T-helper 2 cell (primary cell): ENCODE results near the gene UNC13B.

Source experiments
- DNase-seq, 5 experiments: peaks; one replicate each; pipeline versions ENCODE4 v3.0.0 to v3.0.0-alpha.2; 2012 to 2022

UNC13B gene

GRCh38 chr9:35279946-35280345 is 118.1 kb downstream of the UNC13B start:
- DNase-seq, result no peak

- DNase-seq, result no peak
Observed at GRCh38 chr9:35280399-35280798, 118.6 kb downstream of the UNC13B start.

GRCh38 chr9:35285731-35286130 is 123.9 kb downstream of the UNC13B start:
- DNase-seq, result no peak

- no peak for DNase-seq
Observed at GRCh38 chr9:35286381-35286780, 124.6 kb downstream of the UNC13B start.

GRCh38 chr9:35287987-35288632 is 126.3 kb downstream of the UNC13B start:
- DNase-seq, result no peak

- DNase-seq, result no peak
Observed at GRCh38 chr9:35288778-35289177, 127.0 kb downstream of the UNC13B start.

- DNase-seq, result no peak
Observed at GRCh38 chr9:35293376-35293964, 131.7 kb downstream of the UNC13B start.

- no peak for DNase-seq
Observed at GRCh38 chr9:35294066-35294465, 132.3 kb downstream of the UNC13B start.

- no peak for DNase-seq
Observed at GRCh38 chr9:35294556-35294955, 132.7 kb downstream of the UNC13B start.

- DNase-seq, result no peak
Observed at GRCh38 chr9:35295369-35296036, 133.7 kb downstream of the UNC13B start.

- DNase-seq, result no peak
Observed at GRCh38 chr9:35303567-35303966, 141.8 kb downstream of the UNC13B start.

GRCh38 chr9:35306283-35306682 is 144.5 kb downstream of the UNC13B start:
- DNase-seq, result no peak

- DNase-seq, result no peak
Observed at GRCh38 chr9:35308316-35308715, 146.5 kb downstream of the UNC13B start.

- DNase-seq, result no peak
Observed at GRCh38 chr9:35311891-35312639, 150.3 kb downstream of the UNC13B start.

GRCh38 chr9:35313460-35313859 is 151.7 kb downstream of the UNC13B start:
- no peak for DNase-seq

GRCh38 chr9:35313916-35314315 is 152.1 kb downstream of the UNC13B start:
- no peak for DNase-seq

GRCh38 chr9:35318741-35319140 is 156.9 kb downstream of the UNC13B start:
- no peak for DNase-seq

GRCh38 chr9:35322075-35322885 is 160.5 kb downstream of the UNC13B start:
- DNase-seq, result no peak

GRCh38 chr9:35324966-35325365 is 163.2 kb downstream of the UNC13B start:
- DNase-seq, result no peak

- no peak for DNase-seq
Observed at GRCh38 chr9:35333551-35333950, 171.7 kb downstream of the UNC13B start.

- no peak for DNase-seq
Observed at GRCh38 chr9:35335164-35335563, 173.4 kb downstream of the UNC13B start.

- no peak for DNase-seq
Observed at GRCh38 chr9:35338086-35338485, 176.3 kb downstream of the UNC13B start.
